Measurements from ENCODE around the gene MYH15. TPM values are rescaled to one million over a fixed set of nuclear protein-coding genes. Genes with fewer than 3 reads are reported as not detected.

MYH15 gene
- polyA plus RNA-seq, 1 donor from 2014 or later, result 0.71 TPM

GRCh38 chr3:108414007-108414406 lies 96.4 kb downstream of the MYH15 start:
- Histone ChIP-seq H3K9me3 (ENCODE audit: low read length) (no peaks in the 10 kb centered on the region), H3F3A (ENCODE audit: insufficient read depth, low read length, poor library complexity, severe bottlenecking) (no peaks in the 10 kb centered on the region), H2AFZ (ENCODE audit: low read depth, low read length) (no peak overlapping the region), H3K79me2 (replicated peaks; ENCODE audit: insufficient read depth, low read length) (no peaks in the 10 kb centered on the region), H3K27me3 (ENCODE audit: insufficient read depth, low read depth, low read length) (no peaks in the 10 kb centered on the region), H3K9ac (ENCODE audit: low read length) (no peak overlapping the region), H3K9me2 (ENCODE audit: insufficient read depth, low read length) (no peaks in the 10 kb centered on the region), H4K20me1 (ENCODE audit: insufficient read depth) (no peaks in the 10 kb centered on the region), H3K36me3 (ENCODE audit: insufficient read depth, low read length) (no peaks in the 10 kb centered on the region), H3K4me3 (ENCODE audit: low read length) (no peak overlapping the region), H3K27ac (ENCODE audit: low read length) (no peak overlapping the region), H3K4me2 (ENCODE audit: low read length) (no peak overlapping the region)
- no peak for TF ChIP-seq EZH2 (IDR thresholded peaks at IDR 0.05; ENCODE audit: borderline replicate concordance, insufficient read depth, low read length, poor library complexity, severe bottlenecking)
- no peak for TF ChIP-seq SMC3 (conservative IDR thresholded peaks at IDR 0.05; ENCODE audit: poor library complexity)
- no peak for TF ChIP-seq REST (IDR thresholded peaks at IDR 0.05; ENCODE audit: borderline replicate concordance)
- TF ChIP-seq MXI1 (conservative IDR thresholded peaks at IDR 0.05; ENCODE audit: poor library complexity, severe bottlenecking), result no peak
- no peak for TF ChIP-seq EP300 (conservative IDR thresholded peaks at IDR 0.05; ENCODE audit: poor library complexity, severe bottlenecking)
- no peak for TF ChIP-seq TAF1 (IDR thresholded peaks at IDR 0.05; ENCODE audit: low read depth)
- TF ChIP-seq POLR2AphosphoS5 (IDR thresholded peaks at IDR 0.05), result no peak
- TF ChIP-seq RAD21 (conservative IDR thresholded peaks at IDR 0.05), result no peak
- TF ChIP-seq CTCF (IDR thresholded peaks at IDR 0.05; ENCODE audit: poor library complexity, severe bottlenecking), result no peak

GRCh38 chr3:108412121-108412750 lies 98.2 kb downstream of the MYH15 start:
- Histone ChIP-seq H4K20me1 (ENCODE audit: insufficient read depth) (no peaks in the 10 kb centered on the region), H3K9ac (ENCODE audit: low read length) (no peak overlapping the region), H3K27ac (ENCODE audit: low read length) (no peak overlapping the region), H3K4me3 (ENCODE audit: low read length) (no peak overlapping the region), H3F3A (ENCODE audit: insufficient read depth, low read length, poor library complexity, severe bottlenecking) (no peaks in the 10 kb centered on the region), H3K9me3 (ENCODE audit: low read length) (no peaks in the 10 kb centered on the region), H3K36me3 (ENCODE audit: insufficient read depth, low read length) (no peaks in the 10 kb centered on the region), H3K4me2 (ENCODE audit: low read length) (no peak overlapping the region), H3K27me3 (ENCODE audit: insufficient read depth, low read depth, low read length) (no peaks in the 10 kb centered on the region), H3K9me2 (ENCODE audit: insufficient read depth, low read length) (no peaks in the 10 kb centered on the region), H3K79me2 (replicated peaks; ENCODE audit: insufficient read depth, low read length) (no peaks in the 10 kb centered on the region), H2AFZ (ENCODE audit: low read depth, low read length) (no peak overlapping the region)
- TF ChIP-seq SMC3 (conservative IDR thresholded peaks at IDR 0.05; ENCODE audit: poor library complexity) (no peak), REST (IDR thresholded peaks at IDR 0.05; ENCODE audit: borderline replicate concordance) (no peak), CTCF (IDR thresholded peaks at IDR 0.05; ENCODE audit: poor library complexity, severe bottlenecking) (no peak), POLR2AphosphoS5 (IDR thresholded peaks at IDR 0.05) (no peak), EP300 (conservative IDR thresholded peaks at IDR 0.05; ENCODE audit: poor library complexity, severe bottlenecking) (no peak), TAF1 (IDR thresholded peaks at IDR 0.05; ENCODE audit: low read depth) (no peak), EZH2 (IDR thresholded peaks at IDR 0.05; ENCODE audit: borderline replicate concordance, insufficient read depth, low read length, poor library complexity, severe bottlenecking) (no peak), MXI1 (conservative IDR thresholded peaks at IDR 0.05; ENCODE audit: poor library complexity, severe bottlenecking) (no peak), RAD21 (conservative IDR thresholded peaks at IDR 0.05) (no peak)
